OCI-LY7 (cell line): ENCODE measurements around the gene YARS2. TPM values are rescaled to one million over a fixed set of nuclear protein-coding genes. Genes with fewer than 3 reads are reported as not detected.

Experiments
- BruUV-seq: library from RNA; stranded (reverse); fragments of 400-500 nt; replicated peaks from 2 replicates; lab custom pipeline; 2021; lab: Mats Ljungman, UMichigan
- CTCF ChIA-PET: fragments of 300-600 bp; sonication (Branson Sonifier 250); formaldehyde crosslinking; loops from one replicate; lab custom pipeline; 2022; ENCODE audit warnings: antibody characterized with exemption; ENCODE audit not compliant: unreplicated experiment; lab: Charles Lee
- POLR2A ChIA-PET: fragments of 300-600 bp; sonication (Branson Sonifier 250); formaldehyde crosslinking; loops from one replicate; lab custom pipeline; 2022; ENCODE audit warnings: antibody characterized with exemption; lab: Charles Lee
- DNase-seq: peaks from one replicate; pipeline ENCODE4 v3.0.0-alpha.2; 2015; ENCODE audit warnings: low spot score
- H2AFZ ChIP-seq: fragments of 200-600 bp; sonication (generic), shearing (Covaris generic); 2 replicates; pipeline ENCODE4 v1.6.1; 2014; ENCODE audit warnings: mild to moderate bottlenecking, antibody characterized with exemption, low read length, moderate library complexity
- H3K27ac ChIP-seq: fragments of 200-600 bp; sonication (generic); 2 replicates; pipeline ENCODE4 v1.5.1; 2014; ENCODE audit warnings: mixed run types, low read depth, mild to moderate bottlenecking, moderate library complexity, low read length, inconsistent platforms; ENCODE audit not compliant: poor library complexity, severe bottlenecking
- H3K36me3 ChIP-seq: fragments of 200-600 bp; sonication (generic); 2 replicates; pipeline ENCODE4 v1.6.1; 2014; ENCODE audit warnings: mild to moderate bottlenecking, antibody characterized with exemption, low read length, moderate library complexity, mixed read lengths; ENCODE audit not compliant: insufficient read depth
- H3K4me1 ChIP-seq: fragments of 200-600 bp; sonication (generic); 2 replicates; pipeline ENCODE4 v1.5.1; 2014; ENCODE audit warnings: mild to moderate bottlenecking, low read length; ENCODE audit not compliant: insufficient read depth, poor library complexity, severe bottlenecking
- H3K4me2 ChIP-seq: fragments of 200-600 bp; sonication (generic); 2 replicates; pipeline ENCODE4 v1.6.1; 2014; ENCODE audit warnings: mild to moderate bottlenecking, low read length
- H3K4me3 ChIP-seq: fragments of 200-600 bp; sonication (generic); 2 replicates; pipeline ENCODE4 v1.5.1; 2014; ENCODE audit warnings: mild to moderate bottlenecking, low read depth, low read length; ENCODE audit not compliant: poor library complexity, severe bottlenecking
- H3K79me2 ChIP-seq: fragments of 200-600 bp; sonication (generic); 2 replicates; pipeline ENCODE4 v1.6.1; 2016; ENCODE audit warnings: low read depth, mild to moderate bottlenecking, low read length, moderate library complexity, mixed read lengths; ENCODE audit not compliant: insufficient read depth
- H3K9me2 ChIP-seq: fragments of 200-600 bp; sonication (generic); 2 replicates; pipeline ENCODE4 v1.6.1; 2016; ENCODE audit warnings: mild to moderate bottlenecking, low read length, mixed read lengths; ENCODE audit not compliant: insufficient read depth
- H3K9me3 ChIP-seq: fragments of 200-600 bp; sonication (generic); 2 replicates; pipeline ENCODE4 v1.6.1; 2014; ENCODE audit warnings: mild to moderate bottlenecking, mixed run types, low read length, mixed read lengths
- H4K20me1 ChIP-seq: fragments of 200-600 bp; sonication (generic); 2 replicates; pipeline ENCODE4 v1.6.1; 2014; ENCODE audit warnings: mild to moderate bottlenecking, antibody characterized with exemption, low read length, moderate library complexity, mixed read lengths; ENCODE audit not compliant: insufficient read depth
- EZH2phosphoT487 ChIP-seq: fragments of 200-600 bp; sonication (generic); IDR thresholded peaks from 2 replicates; pipeline ENCODE4 v1.6.1; 2018; ENCODE audit warnings: low read depth, borderline replicate concordance, mild to moderate bottlenecking, mixed run types, antibody characterized with exemption, low read length, moderate library complexity, mixed read lengths
- intact Hi-C: fragments of 100-400 bp; cut with micrococcal nuclease; formaldehyde crosslinking; loops from one replicate; pipeline ENCODE4 v1.10.0; 2022; ENCODE audit not compliant: unreplicated experiment
- total RNA-seq, 2 experiments: library from RNA; depleted of rRNA in 1 of 2; stranded (reverse); fragments of >200 nt in 1 of 2; shearing (Covaris generic) in 1 of 2; gene quantifications; 2 replicates each; pipeline ENCODE4 v1.2.3, GENCODE V29; 2014 to 2022
- TF ChIP-seq, protein P1 (sequence below): fragments of 200-600 bp; sonication (generic); conservative IDR thresholded peaks from 2 replicates; pipeline ENCODE4 v1.5.1; 2014; ENCODE audit warnings: mild to moderate bottlenecking, antibody characterized with exemption, low read length, moderate library complexity, mixed read lengths

The YARS2 gene
- total RNA-seq, 2 experiments from 2014 or later, result 31.5 to 42.8 TPM

- peaks cover 94% of the 10 kb centered on the region for H3K36me3 ChIP-seq
- H3K4me3 ChIP-seq, result no peak overlapping the region
- H3K4me1 ChIP-seq, result no peaks in the 10 kb centered on the region
- no peak for DNase-seq
- H3K27ac ChIP-seq, result no peak overlapping the region
- H3K9me2 ChIP-seq, result no peaks in the 10 kb centered on the region
- TF ChIP-seq, protein P1, sequence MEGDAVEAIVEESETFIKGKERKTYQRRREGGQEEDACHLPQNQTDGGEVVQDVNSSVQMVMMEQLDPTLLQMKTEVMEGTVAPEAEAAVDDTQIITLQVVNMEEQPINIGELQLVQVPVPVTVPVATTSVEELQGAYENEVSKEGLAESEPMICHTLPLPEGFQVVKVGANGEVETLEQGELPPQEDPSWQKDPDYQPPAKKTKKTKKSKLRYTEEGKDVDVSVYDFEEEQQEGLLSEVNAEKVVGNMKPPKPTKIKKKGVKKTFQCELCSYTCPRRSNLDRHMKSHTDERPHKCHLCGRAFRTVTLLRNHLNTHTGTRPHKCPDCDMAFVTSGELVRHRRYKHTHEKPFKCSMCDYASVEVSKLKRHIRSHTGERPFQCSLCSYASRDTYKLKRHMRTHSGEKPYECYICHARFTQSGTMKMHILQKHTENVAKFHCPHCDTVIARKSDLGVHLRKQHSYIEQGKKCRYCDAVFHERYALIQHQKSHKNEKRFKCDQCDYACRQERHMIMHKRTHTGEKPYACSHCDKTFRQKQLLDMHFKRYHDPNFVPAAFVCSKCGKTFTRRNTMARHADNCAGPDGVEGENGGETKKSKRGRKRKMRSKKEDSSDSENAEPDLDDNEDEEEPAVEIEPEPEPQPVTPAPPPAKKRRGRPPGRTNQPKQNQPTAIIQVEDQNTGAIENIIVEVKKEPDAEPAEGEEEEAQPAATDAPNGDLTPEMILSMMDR, result no peak
- TF ChIP-seq EZH2phosphoT487, result no peak
- no peak overlapping the region for H3K4me2 ChIP-seq
- no peaks in the 10 kb centered on the region for H3K9me3 ChIP-seq
- no peaks in the 10 kb centered on the region for H4K20me1 ChIP-seq
- CTCF ChIA-PET, result no interaction called here
- intact Hi-C loops, result no loop called here
- no TSS peak for BruUV-seq
- H2AFZ ChIP-seq, result no peak overlapping the region
- POLR2A ChIA-PET, result no interaction called here
- 0 out of 2 replicates have a peak, but pooled peaks cover 9% of the 10 kb centered on the region for H3K79me2 ChIP-seq
Observed at GRCh38 chr12:32737715-32738114, 18.0 kb downstream of the YARS2 start.

- H3K4me3 ChIP-seq, result no peak overlapping the region
- no peaks in the 10 kb centered on the region for H4K20me1 ChIP-seq
- no TSS peak for BruUV-seq
- CTCF ChIA-PET, result no interaction called here
- no peak for TF ChIP-seq EZH2phosphoT487
- TF ChIP-seq, protein P1, result no peak
- peaks cover 94% of the 10 kb centered on the region for H3K36me3 ChIP-seq
- H3K79me2 ChIP-seq, result 0 out of 2 replicates have a peak, but pooled peaks cover 9% of the 10 kb centered on the region
- POLR2A ChIA-PET, result interaction anchor here (0.6 to 0.8 kb wide), 5 partner anchors 48 to 739 kb away, joined by 3 to 4 read pairs (median 3); no protein-coding TSS in a partner anchor
- H3K27ac ChIP-seq, result no peak overlapping the region
- H3K4me1 ChIP-seq, result no peaks in the 10 kb centered on the region
- DNase-seq, result no peak
- intact Hi-C loops, result no loop called here
- no peak overlapping the region for H2AFZ ChIP-seq
- H3K9me3 ChIP-seq, result no peaks in the 10 kb centered on the region
- H3K4me2 ChIP-seq, result no peak overlapping the region
- no peaks in the 10 kb centered on the region for H3K9me2 ChIP-seq
Observed at GRCh38 chr12:32736445-32736844, 19.3 kb downstream of the YARS2 start.

DNA sequence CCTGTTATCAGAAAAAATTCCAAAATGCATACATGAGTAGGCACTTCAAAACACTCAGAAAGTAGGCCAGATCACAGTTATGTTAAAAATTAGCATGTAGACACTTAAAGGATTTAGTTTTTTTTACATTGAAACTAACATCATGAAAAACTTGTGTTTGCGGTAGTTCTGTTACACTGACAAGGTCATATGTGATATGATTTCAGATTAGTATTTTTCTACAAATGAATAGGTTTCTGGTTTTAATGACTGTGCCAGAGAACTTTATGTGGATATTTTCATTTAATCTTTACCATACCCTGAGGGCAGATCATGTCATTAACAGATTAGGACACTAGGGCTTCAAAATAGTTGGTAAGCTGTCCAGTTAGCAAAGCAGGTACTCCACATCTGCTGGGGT is 20.7 kb downstream of the YARS2 start:
- no peak overlapping the region for H3K4me3 ChIP-seq
- H3K79me2 ChIP-seq, result 0 out of 2 replicates have a peak, but pooled peaks cover 9% of the 10 kb centered on the region
- H3K4me2 ChIP-seq, result no peak overlapping the region
- H3K9me3 ChIP-seq, result no peaks in the 10 kb centered on the region
- POLR2A ChIA-PET, result interaction anchor here (1.0 kb wide), 1 partner anchor 22 kb away, joined by 5 read pairs; no protein-coding TSS in a partner anchor
- CTCF ChIA-PET, result no interaction called here
- H3K27ac ChIP-seq, result no peak overlapping the region
- no peak overlapping the region for H2AFZ ChIP-seq
- H3K9me2 ChIP-seq, result no peaks in the 10 kb centered on the region
- H3K4me1 ChIP-seq, result no peaks in the 10 kb centered on the region
- no peak for DNase-seq
- no peak for TF ChIP-seq EZH2phosphoT487
- TF ChIP-seq, protein P1, result no peak
- BruUV-seq, result no TSS peak
- intact Hi-C loops, result no loop called here
- no peaks in the 10 kb centered on the region for H4K20me1 ChIP-seq
- H3K36me3 ChIP-seq, result peaks cover 92% of the 10 kb centered on the region
